ENCODE results near the gene CAPRIN2.

Gene CAPRIN2, protein sequence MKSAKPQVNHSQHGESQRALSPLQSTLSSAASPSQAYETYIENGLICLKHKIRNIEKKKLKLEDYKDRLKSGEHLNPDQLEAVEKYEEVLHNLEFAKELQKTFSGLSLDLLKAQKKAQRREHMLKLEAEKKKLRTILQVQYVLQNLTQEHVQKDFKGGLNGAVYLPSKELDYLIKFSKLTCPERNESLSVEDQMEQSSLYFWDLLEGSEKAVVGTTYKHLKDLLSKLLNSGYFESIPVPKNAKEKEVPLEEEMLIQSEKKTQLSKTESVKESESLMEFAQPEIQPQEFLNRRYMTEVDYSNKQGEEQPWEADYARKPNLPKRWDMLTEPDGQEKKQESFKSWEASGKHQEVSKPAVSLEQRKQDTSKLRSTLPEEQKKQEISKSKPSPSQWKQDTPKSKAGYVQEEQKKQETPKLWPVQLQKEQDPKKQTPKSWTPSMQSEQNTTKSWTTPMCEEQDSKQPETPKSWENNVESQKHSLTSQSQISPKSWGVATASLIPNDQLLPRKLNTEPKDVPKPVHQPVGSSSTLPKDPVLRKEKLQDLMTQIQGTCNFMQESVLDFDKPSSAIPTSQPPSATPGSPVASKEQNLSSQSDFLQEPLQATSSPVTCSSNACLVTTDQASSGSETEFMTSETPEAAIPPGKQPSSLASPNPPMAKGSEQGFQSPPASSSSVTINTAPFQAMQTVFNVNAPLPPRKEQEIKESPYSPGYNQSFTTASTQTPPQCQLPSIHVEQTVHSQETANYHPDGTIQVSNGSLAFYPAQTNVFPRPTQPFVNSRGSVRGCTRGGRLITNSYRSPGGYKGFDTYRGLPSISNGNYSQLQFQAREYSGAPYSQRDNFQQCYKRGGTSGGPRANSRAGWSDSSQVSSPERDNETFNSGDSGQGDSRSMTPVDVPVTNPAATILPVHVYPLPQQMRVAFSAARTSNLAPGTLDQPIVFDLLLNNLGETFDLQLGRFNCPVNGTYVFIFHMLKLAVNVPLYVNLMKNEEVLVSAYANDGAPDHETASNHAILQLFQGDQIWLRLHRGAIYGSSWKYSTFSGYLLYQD

DNA sequence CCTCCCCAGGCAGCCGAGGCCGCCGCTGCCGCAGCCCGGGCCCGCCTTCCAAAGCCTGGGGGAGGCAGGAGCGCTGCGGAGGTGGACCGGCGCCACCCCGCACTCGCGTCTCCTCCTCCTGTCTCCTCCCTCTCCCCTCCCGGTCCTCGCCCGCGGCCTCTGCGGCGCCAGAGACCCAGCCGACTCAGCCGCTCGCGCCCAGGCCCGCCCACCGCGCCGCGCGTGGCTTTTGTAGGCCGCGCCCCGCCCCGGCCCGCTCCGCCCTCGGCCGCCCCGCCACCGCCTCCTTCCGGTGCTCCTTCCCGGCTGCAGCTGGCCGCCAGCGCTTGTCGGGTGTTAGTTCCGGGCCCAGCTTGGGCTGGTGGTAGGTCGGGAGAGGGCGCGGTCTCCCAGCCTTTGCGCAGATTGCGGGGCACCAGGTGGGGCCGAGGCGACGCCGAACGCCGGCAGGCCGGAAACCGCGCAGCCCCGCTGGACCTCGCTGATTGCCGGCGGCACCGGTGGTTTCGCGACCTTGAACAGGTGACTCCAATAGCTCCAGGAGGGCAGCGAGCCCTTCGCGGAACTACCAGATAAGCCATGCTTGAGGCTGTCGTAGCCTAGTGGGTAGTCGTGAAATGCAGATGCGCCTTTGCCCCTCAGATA, at the start of gene CAPRIN2:
CAPRIN2 (minus strand) TSS at position 202 of the 645 bp plus-strand sequence. CDS start 1,431 bp downstream, outside the sequence.
- Mint-ChIP-seq H3K27ac (peak within 1 kb of the TSS; percentile 81), H3K27me3 (no peaks in the 10 kb centered on the region), H3K36me3 (peaks cover 3% of the 10 kb centered on the region), H3K4me3 (peak within 1 kb of the TSS; percentile 86), H3K4me1 (peaks cover 59% of the 10 kb centered on the region), H3K9me3 (no peaks in the 10 kb centered on the region)

DNA sequence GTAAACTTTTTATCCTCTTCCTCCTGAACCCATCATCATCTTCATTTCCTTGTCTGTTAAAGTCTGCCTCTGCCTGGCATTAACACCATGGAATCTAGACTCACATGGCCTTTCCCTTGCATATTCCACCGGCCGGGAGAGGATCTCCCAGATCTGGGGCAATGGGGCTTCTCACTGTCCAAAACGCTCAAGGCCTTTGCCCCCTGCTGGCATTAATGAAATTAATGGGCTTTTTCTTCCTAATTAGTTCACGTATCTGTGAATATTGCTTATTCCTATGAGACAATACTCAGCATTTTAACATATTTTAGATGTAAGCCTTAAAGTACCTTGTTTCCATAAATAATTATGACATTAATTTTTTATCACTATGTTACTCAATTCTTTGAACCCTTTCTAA, 42.9 kb upstream of the CAPRIN2 start:
- peak overlapping the region; percentile 73 for H3K4me3 Mint-ChIP-seq
- peaks cover 9% of the 10 kb centered on the region for H3K4me1 Mint-ChIP-seq
- H3K9me3 Mint-ChIP-seq = no peaks in the 10 kb centered on the region
- no peak overlapping the region for H3K27ac Mint-ChIP-seq
- no peaks in the 10 kb centered on the region for H3K36me3 Mint-ChIP-seq
- peaks cover 31% of the 10 kb centered on the region for H3K27me3 Mint-ChIP-seq

DNA sequence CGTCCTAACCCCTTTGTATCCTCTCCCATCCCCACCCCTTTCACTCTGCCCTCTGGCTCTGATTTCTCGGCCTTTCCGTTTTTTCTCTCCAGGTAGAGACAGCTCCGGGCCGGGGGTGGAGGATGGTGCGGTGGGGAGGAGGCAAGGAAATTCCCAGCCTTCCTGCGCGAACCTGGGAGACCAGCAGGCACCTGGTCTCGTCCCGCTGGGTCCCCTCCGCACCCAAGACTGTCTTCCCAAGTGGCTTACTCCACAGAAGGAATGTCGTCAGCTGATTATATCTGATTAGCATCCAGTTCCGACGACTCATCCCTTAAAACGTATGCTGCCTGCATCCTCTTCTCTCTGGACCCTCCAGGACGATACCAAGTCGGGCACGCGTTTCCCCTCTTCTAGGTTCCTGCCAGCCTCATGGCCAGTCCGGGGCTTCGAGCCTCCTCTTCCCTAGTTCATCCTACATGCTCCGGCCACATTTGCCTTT, 42.2 kb upstream of the CAPRIN2 start:
- Mint-ChIP-seq H3K27me3 (peaks cover 31% of the 10 kb centered on the region), H3K36me3 (no peaks in the 10 kb centered on the region), H3K27ac (no peak overlapping the region), H3K4me1 (peaks cover 9% of the 10 kb centered on the region), H3K4me3 (peak overlapping the region; percentile 73), H3K9me3 (no peaks in the 10 kb centered on the region)

DNA sequence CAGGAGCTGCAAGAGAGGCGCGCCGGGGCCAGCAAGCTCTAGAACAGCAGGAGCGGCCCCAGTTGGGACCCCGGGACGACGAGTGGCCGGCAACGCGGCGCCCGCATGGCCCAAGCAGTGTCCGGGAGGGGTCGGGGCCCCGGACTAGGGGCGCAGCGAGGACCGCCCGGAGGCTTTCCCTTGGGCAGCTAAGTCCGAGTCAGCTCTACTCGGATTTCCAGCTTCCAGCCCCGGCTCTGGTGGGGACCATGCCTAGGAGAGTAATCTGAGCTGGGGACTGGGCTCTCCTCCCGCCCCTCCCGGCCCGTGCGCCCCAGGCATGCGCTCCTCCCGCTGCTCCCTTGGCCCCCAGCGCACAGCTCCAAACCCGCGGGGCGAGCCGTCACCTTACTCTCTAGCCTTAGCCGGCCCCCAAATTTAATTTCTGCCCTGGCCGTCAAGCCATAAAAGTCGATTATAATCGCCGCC, 41.6 kb upstream of the CAPRIN2 start:
- peaks cover 9% of the 10 kb centered on the region for H3K4me1 Mint-ChIP-seq
- H3K9me3 Mint-ChIP-seq = no peaks in the 10 kb centered on the region
- H3K27me3 Mint-ChIP-seq = peaks cover 31% of the 10 kb centered on the region
- H3K27ac Mint-ChIP-seq = no peak overlapping the region
- no peaks in the 10 kb centered on the region for H3K36me3 Mint-ChIP-seq
- peak overlapping the region; percentile 73 for H3K4me3 Mint-ChIP-seq

DNA sequence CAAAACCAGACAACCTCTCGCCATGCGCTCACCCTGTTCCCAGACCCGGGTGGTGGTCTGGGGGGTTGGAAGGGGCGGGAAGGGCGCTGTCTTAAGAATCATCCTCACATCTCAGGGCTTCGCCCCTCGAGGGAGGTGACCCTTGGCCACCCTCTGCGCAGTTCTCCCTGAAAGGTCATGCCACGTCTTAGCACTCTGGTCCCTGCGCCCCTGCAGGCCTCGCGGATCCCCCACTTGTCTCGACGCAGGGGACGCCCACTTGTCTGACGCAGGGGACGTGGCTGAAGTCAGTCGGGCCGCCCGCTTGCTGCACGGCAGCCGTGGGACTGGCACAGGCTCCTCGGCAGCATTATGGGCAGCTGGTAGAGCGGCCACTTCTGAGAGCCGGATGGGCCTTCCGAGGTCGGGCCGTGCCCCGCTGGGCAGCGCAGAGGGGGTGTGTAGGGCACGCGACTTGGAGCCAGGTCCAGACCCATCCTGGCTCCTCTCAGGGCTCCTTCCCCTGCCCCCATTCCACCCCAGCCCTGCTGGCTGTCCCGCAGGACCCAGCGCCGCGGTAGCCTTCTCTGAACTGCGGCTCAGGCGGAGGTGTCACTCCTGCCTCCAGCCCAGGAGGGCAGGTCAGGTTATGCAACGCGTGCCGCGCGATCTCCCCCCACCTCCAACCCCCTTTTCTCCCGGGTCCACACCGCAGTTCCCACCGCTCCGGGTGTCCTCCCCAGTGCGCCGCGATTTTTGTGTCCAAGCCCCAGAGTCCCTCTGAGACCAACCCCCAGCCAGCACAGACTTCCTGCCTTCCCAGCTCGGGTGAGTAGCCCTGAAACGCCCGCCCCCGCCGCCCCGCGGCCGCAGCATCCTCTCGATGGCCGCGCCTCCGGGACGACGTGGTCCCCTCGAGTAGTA, 40.9 kb upstream of the CAPRIN2 start:
- no peaks in the 10 kb centered on the region for H3K36me3 Mint-ChIP-seq

DNA sequence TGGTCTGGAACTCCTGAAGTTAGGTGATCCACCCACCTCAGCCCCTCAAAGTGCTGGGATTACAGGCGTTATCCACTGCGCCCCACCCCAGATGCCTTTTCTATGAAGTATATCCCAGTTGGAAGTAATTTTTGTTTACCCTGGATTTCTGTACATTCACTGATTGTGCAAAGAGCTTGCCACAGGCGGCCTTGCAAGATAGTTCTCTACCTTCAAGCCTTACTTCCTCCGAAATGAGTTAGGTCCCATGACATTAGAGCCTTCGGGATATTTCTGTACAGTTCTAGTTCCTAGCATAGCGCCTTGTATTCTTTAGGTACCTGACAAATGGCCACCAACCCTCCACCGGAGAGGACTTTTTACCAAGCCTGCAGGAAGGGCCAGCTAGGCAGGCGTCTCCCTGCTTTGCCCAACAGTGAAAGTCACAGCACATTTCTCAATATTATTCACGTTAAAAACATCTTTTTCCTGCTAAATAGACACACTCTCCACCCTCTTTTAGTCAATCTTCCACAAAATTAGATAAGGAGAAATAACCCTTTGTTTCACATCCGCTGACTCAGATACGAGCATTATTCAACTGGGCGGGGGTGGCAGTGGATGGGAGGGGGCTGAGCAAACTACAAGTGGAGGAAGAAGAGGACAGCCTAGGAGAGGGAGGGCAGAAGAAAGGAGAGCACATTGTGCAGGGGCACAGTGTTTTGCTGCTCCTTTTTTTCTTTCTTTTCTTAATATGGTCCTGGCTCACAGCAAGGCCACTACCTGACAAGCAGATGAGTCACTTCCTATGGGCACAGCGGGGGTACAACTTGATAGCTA, 40.0 kb upstream of the CAPRIN2 start:
- peaks cover 27% of the 10 kb centered on the region for H3K27me3 Mint-ChIP-seq
- H3K4me1 Mint-ChIP-seq = peaks cover 9% of the 10 kb centered on the region
- no peaks in the 10 kb centered on the region for H3K9me3 Mint-ChIP-seq
- H3K36me3 Mint-ChIP-seq = no peaks in the 10 kb centered on the region
- no peak overlapping the region for H3K27ac Mint-ChIP-seq
- no peak overlapping the region for H3K4me3 Mint-ChIP-seq

More for the DNA sequence above, 40.9 kb upstream of the CAPRIN2 start:
- Mint-ChIP-seq H3K27ac (no peak overlapping the region), H3K9me3 (no peaks in the 10 kb centered on the region), H3K4me1 (peaks cover 9% of the 10 kb centered on the region), H3K27me3 (peaks cover 31% of the 10 kb centered on the region), H3K4me3 (peak overlapping the region; percentile 49)

DNA sequence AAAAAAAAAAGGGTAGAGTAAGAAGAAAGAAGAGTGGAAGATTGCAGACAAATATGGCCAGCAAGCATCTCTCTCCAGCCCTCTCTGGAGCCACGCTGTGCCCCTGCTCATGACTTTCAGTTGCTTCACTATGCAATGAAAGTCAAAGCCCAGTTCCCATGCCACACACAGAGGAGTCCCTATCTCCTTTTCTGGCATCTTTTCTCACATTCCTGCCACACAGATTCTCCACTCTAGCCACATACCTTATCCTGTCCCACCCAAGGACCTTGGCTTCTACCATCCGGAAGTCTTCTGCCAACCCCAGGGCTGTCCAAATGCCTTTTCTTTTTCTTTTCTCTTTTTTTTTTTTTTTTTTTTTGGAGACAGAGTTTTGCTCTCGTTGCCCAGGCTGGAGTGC, 39.3 kb upstream of the CAPRIN2 start:
- Mint-ChIP-seq H3K27me3 (peaks cover 24% of the 10 kb centered on the region), H3K27ac (no peak overlapping the region), H3K36me3 (no peaks in the 10 kb centered on the region), H3K4me3 (no peak overlapping the region), H3K4me1 (peaks cover 9% of the 10 kb centered on the region), H3K9me3 (no peaks in the 10 kb centered on the region)

DNA sequence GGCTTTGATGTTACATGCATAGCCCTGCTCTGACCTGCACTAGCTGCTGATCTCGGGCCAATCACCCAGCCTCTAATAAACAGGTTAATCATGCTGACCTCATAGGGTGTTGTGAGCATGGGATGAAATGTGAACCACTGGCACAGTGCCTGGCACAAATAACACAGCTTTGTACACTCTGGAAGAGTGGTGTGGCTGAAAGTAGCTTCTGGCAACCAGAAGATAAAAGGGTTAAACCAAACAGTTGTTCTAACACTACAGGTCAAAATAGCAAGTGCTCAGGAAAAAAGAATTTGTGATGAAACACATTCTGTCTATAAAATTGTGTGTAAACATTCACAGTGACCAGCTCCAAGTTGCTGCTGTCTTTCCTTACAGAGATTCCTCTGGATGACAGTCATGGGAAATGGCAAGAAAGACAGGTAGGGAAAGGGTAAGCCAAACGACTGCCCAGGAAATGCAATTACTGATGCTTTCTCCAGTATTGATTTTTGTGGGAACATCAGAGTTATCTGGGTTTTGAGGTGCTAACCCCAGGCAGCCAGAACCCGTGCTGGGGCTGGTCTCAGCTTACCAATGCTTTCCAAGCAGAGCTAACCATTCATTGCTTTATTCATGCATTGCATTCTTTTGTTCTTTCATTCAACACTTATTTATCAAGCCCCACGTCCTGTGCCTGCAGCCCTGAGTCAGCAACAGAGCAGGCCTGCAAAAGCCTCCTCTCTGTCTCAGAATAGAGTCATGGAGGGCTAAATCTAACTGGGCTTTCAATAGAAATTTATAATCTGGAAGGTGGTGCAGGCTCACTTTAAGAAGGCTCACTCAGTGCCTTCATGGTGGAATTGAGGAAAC, 38.1 kb upstream of the CAPRIN2 start:
- Mint-ChIP-seq H3K4me3 (no peak overlapping the region), H3K9me3 (no peaks in the 10 kb centered on the region), H3K4me1 (peaks cover 9% of the 10 kb centered on the region)

DNA sequence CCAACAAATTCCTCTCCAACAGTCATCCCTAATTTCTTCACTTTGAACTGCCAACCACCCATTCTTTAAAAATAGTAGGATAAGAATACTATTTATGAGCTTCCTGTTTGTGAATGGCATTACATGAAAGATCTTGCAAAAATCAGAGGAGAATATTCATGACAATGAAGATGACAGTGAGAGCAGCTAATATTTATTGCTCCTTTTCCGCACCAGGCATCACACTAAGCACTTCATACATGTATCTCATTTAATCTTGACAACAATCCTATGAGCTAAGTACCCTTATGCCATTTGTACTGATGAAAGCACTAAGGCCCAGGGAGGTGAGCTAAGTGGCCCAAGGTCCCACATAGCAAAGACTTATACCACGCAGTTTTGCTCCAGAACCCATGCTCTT, 37.3 kb upstream of the CAPRIN2 start:
- Mint-ChIP-seq H3K27ac (no peak overlapping the region), H3K4me1 (peaks cover 4% of the 10 kb centered on the region), H3K4me3 (no peak overlapping the region), H3K9me3 (no peaks in the 10 kb centered on the region), H3K27me3 (peaks cover 14% of the 10 kb centered on the region), H3K36me3 (no peaks in the 10 kb centered on the region)

More for the DNA sequence above, 38.1 kb upstream of the CAPRIN2 start:
- Mint-ChIP-seq H3K36me3 (no peaks in the 10 kb centered on the region), H3K27ac (no peak overlapping the region), H3K27me3 (peaks cover 19% of the 10 kb centered on the region)

DNA sequence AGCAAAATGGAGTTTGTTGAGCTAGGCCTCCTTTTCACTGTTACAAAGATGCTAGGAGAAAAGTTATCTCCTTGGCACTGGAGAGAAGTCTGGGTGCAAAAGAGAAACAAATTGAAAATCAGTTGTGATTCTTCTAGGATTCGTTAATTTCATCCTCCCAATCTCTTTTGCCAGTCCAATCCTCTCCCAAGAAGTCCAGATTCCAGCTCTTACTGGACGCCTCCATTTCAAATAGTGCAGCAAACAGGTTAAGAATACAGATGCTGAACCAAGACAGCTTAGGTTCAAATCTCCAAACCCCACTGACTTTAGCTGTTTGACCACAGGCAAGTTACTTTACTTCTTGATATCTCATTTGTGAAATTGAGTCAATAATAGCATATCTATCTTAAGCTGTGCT, 34.0 kb upstream of the CAPRIN2 start:
- H3K4me3 Mint-ChIP-seq = no peak overlapping the region
- H3K27me3 Mint-ChIP-seq = peaks cover 15% of the 10 kb centered on the region
- no peaks in the 10 kb centered on the region for H3K4me1 Mint-ChIP-seq
- H3K36me3 Mint-ChIP-seq = no peaks in the 10 kb centered on the region
- no peak overlapping the region for H3K27ac Mint-ChIP-seq
- no peaks in the 10 kb centered on the region for H3K9me3 Mint-ChIP-seq

DNA sequence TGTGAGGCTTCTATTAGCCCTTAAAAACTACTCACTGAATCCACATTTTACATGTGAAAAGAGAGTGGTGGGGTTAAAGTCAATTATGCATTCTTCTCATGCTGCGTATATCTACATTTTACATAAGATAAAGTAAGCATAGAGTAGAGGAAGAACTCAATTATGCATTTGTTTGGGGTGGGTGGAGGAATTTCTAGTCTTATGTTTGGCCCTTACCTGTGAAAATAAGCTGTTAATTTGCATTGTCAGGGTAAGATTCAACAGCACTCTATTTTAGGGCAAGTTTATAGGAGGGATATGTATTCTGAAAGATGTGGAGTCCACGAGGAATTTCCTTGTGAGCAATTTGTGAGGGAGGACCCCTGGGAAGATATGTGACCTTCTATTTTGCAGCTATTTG, 30.9 kb upstream of the CAPRIN2 start:
- Mint-ChIP-seq H3K4me1 (no peaks in the 10 kb centered on the region), H3K9me3 (no peaks in the 10 kb centered on the region), H3K27ac (no peak overlapping the region), H3K36me3 (no peaks in the 10 kb centered on the region), H3K4me3 (no peak overlapping the region), H3K27me3 (peaks cover 15% of the 10 kb centered on the region)

DNA sequence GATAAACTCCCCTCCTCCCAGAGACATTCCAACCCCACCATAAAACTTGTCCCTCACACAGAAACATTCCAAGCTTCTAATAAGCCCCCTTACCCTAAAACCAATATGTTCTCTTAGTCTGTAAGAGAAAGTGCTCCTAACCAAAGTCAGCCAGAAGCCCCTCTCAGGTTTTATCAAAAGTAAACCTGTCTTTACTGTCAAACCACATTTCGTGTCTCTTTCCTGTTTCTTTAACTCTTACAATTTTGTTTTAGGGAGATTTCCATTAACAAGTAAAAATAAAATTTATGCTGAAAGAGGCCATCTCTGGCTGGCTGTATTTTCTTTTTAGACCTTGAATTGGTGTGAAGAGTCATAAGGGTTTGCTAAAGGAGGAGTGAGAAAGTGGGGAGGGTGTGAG, 29.8 kb upstream of the CAPRIN2 start:
- Mint-ChIP-seq H3K27ac (peak overlapping the region; percentile 30), H3K9me3 (no peaks in the 10 kb centered on the region), H3K4me1 (no peaks in the 10 kb centered on the region), H3K4me3 (no peak overlapping the region), H3K27me3 (peaks cover 15% of the 10 kb centered on the region), H3K36me3 (no peaks in the 10 kb centered on the region)

DNA sequence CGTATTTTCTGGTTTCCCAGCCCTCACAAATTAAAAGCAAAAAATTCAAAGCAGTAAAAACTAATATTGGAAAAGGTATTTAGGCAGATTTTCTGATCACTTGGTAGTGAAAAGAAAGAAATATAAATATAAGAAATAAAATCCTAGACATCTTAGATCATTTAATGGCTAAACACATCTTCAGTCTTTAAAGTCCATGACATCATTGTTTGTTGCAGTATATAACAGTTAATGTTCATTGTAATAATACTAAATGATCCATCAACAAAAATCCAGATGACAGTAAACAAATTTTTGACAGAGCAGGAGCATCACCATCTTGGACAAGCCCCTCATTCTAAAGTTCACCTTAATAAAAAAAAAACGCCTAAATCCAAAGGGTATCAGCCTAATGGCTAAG, 29.2 kb upstream of the CAPRIN2 start:
- no peaks in the 10 kb centered on the region for H3K36me3 Mint-ChIP-seq
- no peak overlapping the region for H3K27ac Mint-ChIP-seq
- H3K27me3 Mint-ChIP-seq = peaks cover 15% of the 10 kb centered on the region
- no peaks in the 10 kb centered on the region for H3K9me3 Mint-ChIP-seq
- no peak overlapping the region for H3K4me3 Mint-ChIP-seq
- H3K4me1 Mint-ChIP-seq = no peaks in the 10 kb centered on the region
